Stimulated activated CD4-positive, alpha-beta T cell treated with anti-CD3 and anti-CD28 coated beads, Interleukin-1b, Interleukin-23, amount 100 ng/mL, for 48 hours (primary cell): ENCODE data around the gene RNF180.

Source experiments
- DNase-seq: peaks from one replicate; pipeline ENCODE4 v3.0.0-alpha.2; 2020

RNF180 gene

GRCh38 chr5:64165500-64166200 is at the start of gene RNF180:
TSS of gene RNF180 (plus strand) at chr5:64165843. CDS start at chr5:64200808, 34,965 bp downstream.
- no peak for DNase-seq

- no peak for DNase-seq
These were observed 40.1 kb upstream of the RNF180 start for GRCh38 chr5:64125521-64125920.

GRCh38 chr5:64126202-64126741 is 39.4 kb upstream of the RNF180 start:
- no peak for DNase-seq

GRCh38 chr5:64140018-64140417 is 25.6 kb upstream of the RNF180 start:
- DNase-seq = no peak

DNA sequence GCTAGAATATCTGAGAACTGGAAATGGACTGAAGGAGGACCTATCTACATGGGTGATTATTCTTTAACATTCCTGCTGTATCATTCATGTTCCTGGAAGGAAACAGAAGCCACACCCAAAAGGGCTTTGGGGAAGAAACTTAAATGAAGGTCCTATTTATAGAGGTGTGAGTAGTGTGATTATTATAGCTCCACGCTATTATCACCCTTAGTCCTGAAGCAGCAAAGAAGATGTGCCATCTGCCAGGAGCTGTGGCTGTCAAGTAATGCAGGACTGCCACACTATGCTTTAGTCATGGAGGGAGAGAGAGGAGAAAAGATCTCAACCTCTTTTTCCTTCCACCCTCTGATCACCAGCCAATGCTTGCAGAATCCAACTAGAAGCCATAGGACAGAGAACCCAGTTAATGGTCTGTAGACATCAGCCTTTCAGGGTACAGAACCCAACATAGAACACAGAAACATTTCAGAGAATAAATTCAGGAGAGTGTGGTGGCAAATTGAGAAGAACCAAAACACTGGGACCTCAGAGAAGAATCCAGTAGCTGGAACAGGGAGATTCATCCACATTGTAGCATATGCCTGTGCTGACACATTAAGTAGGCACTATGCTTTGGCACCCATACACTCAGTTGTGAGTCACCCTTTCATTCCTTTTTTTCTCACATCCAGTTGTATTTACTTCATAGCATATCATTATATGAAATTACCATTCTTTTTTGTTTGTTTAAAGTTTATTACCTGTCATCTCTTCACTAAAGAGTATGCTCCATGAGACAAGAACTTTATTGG is 21.0 kb upstream of the RNF180 start:
- no peak for DNase-seq

- DNase-seq = no peak
These were observed 20.3 kb upstream of the RNF180 start for GRCh38 chr5:64145216-64145895.

- no peak for DNase-seq
These were observed 18.3 kb upstream of the RNF180 start for GRCh38 chr5:64147379-64147778.

DNA sequence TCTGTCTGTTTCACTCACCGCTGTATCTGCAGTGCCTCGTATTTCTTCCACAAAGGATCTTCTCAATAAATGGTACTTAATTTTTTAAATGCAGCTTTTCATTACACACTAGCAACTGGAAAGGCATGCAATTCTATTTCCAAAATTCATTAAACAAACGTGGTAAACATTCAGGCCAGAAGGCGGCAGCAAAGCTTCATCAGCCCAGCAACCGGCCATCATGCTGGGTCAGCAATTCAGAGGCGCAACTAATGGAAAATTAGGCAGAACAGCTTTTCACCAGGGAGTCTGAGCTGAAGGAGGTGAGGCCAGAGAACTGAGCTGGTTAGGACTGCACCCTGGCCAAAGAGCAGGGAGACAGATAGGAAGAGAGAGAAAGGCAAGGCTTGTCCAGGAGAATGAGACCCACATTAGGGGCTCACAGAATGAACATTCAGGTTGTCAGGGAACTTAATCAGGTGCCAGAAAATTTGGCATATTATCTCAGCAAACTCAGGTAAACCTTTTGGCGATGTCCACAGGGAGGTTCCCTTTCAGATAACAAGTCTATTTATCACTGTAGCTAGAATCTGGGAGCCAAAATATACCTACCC is 17.7 kb upstream of the RNF180 start:
- no peak for DNase-seq

DNA sequence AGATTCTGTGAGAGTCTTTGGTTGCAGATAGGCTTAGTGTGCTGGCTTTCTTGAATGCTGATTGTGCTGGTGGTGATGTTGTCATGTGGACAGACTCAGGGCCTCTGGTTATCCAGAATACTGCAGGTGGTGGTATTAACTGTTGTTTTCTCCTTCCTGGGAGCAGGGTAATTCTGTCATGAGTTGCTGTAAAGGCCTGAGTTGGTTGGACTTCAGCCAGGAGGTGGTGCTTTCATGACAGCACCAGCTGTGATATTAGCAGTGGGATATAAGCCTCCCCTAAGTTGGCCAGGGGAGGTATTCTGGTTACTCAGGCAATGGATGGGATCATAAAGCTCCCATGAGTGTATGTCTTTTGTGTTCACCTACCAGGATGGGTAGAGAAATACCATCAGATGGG is 16.4 kb upstream of the RNF180 start:
- DNase-seq = no peak

DNA sequence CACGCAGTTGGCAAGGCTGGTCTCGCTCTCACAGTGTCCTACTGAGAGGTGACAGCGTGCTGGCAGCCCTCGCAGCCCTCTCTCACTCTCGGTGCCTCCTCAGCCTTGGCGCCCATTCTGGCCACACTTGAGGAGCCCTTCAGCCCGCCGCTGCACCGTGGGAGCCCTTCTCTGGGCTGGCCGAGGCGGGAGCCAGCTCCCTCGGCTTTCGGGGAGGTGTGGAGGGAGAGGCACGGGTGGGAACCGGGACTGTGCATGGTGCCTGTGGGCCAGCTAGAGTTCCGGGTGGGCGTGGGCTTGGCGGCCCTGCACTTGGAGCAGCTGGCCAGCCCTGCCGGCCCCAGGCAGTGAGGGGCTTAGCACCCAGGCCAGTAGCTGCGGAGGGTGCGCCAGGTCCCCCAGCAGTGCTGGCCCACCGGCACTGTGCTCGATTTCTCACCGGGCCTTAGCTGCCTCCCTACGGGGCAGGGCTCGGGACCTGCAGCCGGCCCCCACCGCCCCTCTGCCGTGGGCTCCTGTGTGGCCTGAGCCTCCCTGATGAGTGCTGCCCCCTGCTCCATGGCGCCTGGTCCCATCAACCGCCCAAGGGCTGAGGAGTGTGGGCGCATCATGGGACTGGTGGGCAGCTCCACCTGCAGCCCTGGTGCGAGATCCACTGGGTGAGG is 15.7 kb upstream of the RNF180 start:
- no peak for DNase-seq

DNA sequence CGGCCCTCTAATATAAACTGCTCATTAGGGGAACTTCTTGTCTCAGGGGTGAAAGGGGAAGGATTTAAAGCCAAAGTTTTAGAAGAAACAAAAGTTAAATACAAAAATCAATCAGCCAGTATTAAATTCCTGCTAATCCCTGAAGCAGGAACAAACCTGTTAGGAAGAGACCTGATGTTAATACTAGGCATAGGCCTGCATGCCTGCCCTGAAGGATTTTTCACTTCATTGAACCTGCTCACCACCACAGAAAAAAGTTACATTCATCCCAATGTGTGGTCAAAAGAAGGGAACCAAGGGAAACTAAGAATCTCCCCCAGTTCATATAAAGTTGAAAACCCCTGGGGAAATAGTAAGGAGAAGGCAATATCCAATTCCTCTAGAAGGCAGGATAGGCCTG is 9.4 kb upstream of the RNF180 start:
- no peak for DNase-seq

- no peak for DNase-seq
These were observed 6.8 kb upstream of the RNF180 start for GRCh38 chr5:64158827-64159226.

DNA sequence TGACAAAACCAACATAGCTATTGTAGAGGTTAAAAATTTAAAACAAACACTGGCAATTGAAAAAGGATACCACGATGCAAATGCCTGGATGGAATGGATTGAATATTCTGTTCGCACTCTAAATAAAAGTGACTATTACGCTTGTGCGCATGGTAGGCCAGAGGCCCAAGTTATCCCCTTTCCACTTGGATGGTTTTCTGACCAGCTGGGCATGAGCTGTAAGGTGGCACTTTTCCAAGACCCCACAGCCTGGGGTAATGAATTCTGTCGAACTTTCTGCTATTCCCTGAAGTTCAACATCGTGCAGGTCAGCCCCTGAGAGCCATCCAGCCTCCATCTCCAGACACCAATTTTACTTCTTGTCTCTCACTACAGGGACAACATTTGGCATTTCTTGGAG is 5.4 kb upstream of the RNF180 start:
- no peak for DNase-seq

GRCh38 chr5:64161420-64161819 is 4.2 kb upstream of the RNF180 start:
- DNase-seq = no peak

GRCh38 chr5:64163135-64163534 is 2.5 kb upstream of the RNF180 start:
- DNase-seq = no peak

DNA sequence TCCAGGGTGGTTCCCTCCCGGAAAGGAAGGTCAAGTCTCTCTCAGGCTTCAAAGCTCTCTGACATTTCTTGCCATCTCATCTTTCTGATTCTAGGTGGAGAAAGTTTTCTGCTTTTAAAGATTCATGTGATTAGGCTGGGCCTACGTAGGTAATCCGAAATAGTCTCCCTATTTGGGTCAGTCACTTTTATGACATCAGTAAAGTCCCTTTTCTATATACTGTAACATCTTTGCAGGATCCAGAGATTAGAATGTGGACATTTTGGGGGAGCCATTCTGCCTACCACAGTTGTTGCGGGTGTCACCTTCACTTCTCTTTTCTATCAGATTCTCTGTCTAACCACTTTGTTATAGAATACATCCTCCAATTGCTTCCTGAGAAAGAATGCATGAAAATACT is 1.9 kb upstream of the RNF180 start:
- no peak for DNase-seq

DNA sequence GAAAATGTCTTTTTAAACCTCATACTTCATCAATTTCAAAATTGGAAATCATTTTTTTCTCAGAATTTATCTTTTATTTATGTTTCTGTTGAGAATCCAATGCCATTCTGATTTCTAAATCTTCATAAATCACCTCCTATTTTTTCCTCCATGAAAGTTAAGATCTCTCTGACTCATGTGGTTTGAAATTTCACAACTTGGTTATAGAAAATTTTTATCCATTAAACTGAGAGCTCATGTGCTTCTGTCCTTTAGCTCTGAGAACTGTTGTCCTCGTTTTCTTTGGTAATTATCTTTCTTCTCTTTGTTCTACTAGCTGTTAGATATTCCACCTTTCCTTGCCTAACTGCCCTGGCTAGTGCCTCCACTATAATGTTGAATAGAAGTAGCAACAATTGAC is 1.5 kb upstream of the RNF180 start:
- no peak for DNase-seq

GRCh38 chr5:64165160-64165499 is 513 bp upstream of the RNF180 start:
- DNase-seq = no peak

DNA sequence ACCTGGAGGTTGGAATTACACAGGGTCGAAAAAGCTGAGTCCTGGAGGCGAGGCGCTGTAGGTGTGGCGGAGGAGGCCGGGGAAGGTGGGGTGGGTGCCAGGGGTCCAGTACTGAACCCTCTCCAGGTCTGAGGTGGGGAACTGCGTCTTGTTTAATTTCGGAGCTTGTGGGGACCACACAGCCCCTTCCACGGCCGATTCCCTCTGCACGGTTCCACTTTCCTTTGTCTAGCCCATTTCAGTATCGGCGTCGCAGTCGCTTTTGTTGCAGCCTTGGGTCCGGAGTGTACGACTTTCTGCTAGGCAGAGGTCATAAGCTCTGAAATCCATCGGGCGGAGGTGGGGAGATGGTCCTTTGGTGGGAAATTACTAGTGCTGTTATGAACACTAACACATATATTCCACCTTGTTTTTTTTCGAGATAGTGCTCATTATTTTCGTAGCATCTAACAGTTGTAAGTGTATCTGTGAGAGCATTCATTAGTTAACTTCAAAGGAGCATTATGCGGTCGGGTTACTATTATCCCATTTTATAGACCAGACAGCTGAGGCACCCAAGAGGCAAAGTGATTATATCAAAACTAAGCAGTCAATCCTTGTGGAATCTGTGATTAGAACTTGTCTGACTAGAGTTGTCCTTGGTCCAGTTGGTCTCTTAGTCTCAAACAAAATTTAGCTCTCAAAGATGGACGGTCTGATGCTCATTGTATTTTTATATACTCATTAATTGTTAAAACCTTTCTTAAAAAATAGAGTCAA is 737 bp downstream of the RNF180 start:
- no peak for DNase-seq

DNA sequence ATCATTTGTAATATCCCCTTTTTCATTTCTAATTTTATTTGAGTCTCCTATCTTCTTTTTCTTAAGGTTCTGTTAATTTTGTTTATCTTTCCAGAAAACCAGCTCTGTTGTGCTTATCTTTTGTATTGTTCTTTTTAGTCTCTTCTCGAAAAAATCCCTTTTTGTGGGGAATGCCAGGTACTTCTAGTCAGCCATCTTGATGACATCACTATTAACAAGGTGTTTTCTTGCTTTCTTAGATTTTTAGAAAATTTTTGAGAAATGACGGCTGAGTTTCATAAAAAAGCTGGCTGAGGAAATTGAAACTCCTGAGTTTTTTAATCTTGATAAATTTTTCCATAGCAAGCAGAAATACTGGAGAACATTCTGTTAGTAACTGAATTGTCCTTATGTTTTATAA is 10.7 kb downstream of the RNF180 start:
- DNase-seq = no peak

DNA sequence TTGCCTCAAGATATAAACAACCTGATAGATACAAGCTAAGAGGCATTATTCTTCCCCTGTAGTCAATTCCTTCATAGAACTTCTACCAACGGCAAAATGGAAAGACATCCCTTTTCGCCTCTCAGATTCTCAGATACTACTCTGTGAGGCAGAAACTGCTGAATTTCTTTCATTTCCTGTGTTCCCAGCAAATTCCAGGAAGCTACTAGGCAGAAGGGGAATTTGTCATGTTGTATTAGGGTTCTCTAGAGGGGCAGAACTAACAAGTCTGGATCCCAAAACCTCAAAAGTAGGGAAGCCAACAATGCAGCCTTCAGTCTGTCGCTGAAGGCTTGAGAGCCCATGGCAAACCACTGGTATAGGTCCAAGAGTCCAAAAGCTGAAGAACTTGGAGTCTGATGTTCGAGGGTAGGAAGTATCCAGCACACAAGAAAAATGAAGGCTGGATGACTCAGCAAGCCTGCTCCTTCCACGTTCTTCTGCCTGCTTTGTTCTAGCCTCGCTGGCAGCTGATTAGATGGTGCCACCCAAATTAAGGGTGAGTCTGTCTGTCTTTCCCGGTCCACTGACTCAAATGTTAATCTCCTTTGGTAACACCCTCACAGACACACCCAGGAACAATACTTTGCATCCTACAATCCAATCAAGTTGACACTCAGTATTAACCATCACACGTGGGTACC is 15.2 kb downstream of the RNF180 start:
- DNase-seq = no peak
